CD4-positive, alpha-beta T cell treated with Interleukin-6 for 4 hours (primary cell): ENCODE data around the gene PPP1R3A.
"Not testable (repeated sequence)": the region's sequence is repeated elsewhere in the genome, so short reads cannot be mapped to it uniquely, and the experiment has no call there.

Experiments used
- DNase-seq: peaks from one replicate; pipeline ENCODE4 v3.0.0-alpha.2; 2020; ENCODE audit warnings: mixed read lengths

Gene PPP1R3A

GRCh38 chr7:113918946-113919345 lies at the start of gene PPP1R3A:
Gene PPP1R3A (minus strand): TSS chr7:113919009. CDS start chr7:113918996, 13 bp downstream.
- no peak for DNase-seq

GRCh38 chr7:113963356-113963755 lies 44.5 kb upstream of the PPP1R3A start:
- DNase-seq: no peak

GRCh38 chr7:113959910-113960309 lies 41.1 kb upstream of the PPP1R3A start:
- no peak for DNase-seq

- DNase-seq: no peak
Observed at GRCh38 chr7:113955157-113955556, 36.3 kb upstream of the PPP1R3A start.

GRCh38 chr7:113953553-113953952 lies 34.7 kb upstream of the PPP1R3A start:
- no peak for DNase-seq

GRCh38 chr7:113945018-113945938 lies 26.5 kb upstream of the PPP1R3A start:
- no peak for DNase-seq

GRCh38 chr7:113936982-113937381 lies 18.2 kb upstream of the PPP1R3A start:
- DNase-seq: no peak

GRCh38 chr7:113936535-113936934 lies 17.7 kb upstream of the PPP1R3A start:
- no peak for DNase-seq

- not testable (repeated sequence) for DNase-seq
Observed at GRCh38 chr7:113929389-113929788, 10.6 kb upstream of the PPP1R3A start.

GRCh38 chr7:113928112-113928511 lies 9.3 kb upstream of the PPP1R3A start:
- no peak for DNase-seq

- DNase-seq: no peak
Observed at GRCh38 chr7:113922049-113922448, 3.2 kb upstream of the PPP1R3A start.

GRCh38 chr7:113921363-113921762 lies 2.6 kb upstream of the PPP1R3A start:
- no peak for DNase-seq

- no peak for DNase-seq
Observed at GRCh38 chr7:113917840-113918239, 969 bp downstream of the PPP1R3A start.

GRCh38 chr7:113915956-113916355 lies 2.9 kb downstream of the PPP1R3A start:
- no peak for DNase-seq

GRCh38 chr7:113912876-113913275 lies 5.9 kb downstream of the PPP1R3A start:
- no peak for DNase-seq

- DNase-seq: no peak
Observed at GRCh38 chr7:113907617-113908016, 11.2 kb downstream of the PPP1R3A start.

GRCh38 chr7:113904521-113904920 lies 14.3 kb downstream of the PPP1R3A start:
- no peak for DNase-seq

GRCh38 chr7:113892818-113893217 lies 26.0 kb downstream of the PPP1R3A start:
- no peak for DNase-seq

- no peak for DNase-seq
Observed at GRCh38 chr7:113891828-113892227, 27.0 kb downstream of the PPP1R3A start.

GRCh38 chr7:113891031-113891350 lies 27.8 kb downstream of the PPP1R3A start:
- no peak for DNase-seq

GRCh38 chr7:113890331-113891030 lies 28.3 kb downstream of the PPP1R3A start:
- no peak for DNase-seq

GRCh38 chr7:113883096-113883495 lies 35.7 kb downstream of the PPP1R3A start:
- no peak for DNase-seq

GRCh38 chr7:113880559-113880958 lies 38.2 kb downstream of the PPP1R3A start:
- no peak for DNase-seq

GRCh38 chr7:113878394-113878992 lies 40.3 kb downstream of the PPP1R3A start:
- no peak for DNase-seq
